Activated CD4-positive, alpha-beta T cell treated with anti-CD3 and anti-CD28 coated beads, Interleukin-2, amount 50 U/mL, for 48 hours (primary cell): ENCODE measurements around the gene HENMT1.
A peak's percentile ranks its signal among the peaks of the same experiment; 100 is the strongest.
"Not testable (repeated sequence)": the region's sequence is repeated elsewhere in the genome, so short reads cannot be mapped to it uniquely, and the experiment has no call there.

Experiments used
- DNase-seq, 2 experiments: peaks; one replicate each; pipeline ENCODE4 v3.0.0-alpha.2; 2020

HENMT1 gene

DNA sequence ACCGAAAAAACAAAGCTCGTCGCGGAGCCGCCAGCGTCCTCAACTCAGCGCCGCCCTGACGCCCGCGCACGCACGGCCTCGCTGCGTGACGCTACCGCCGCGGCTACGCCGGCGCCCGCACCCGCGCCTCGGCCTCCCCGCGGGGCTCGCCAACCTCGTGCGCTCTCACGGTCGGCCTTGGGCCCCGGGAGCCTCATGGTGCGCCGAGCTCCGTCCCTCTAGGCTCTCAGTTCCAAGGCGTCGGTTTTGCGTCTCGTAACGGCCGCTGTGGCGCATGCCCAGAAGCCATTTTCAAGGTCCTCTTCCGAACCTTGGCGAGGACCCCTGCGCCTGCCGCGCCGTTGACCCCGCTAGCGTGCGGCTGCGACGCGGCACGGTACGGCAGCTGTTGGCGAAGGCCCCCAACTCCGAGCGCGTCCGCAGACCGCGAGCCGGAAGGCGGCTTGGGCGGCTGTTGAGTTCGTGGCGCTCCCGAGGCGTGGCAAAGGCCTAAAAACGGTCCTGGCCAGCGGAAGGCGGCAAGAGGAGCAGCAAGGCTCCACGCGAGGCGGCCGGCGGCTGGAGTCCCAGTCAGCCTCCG lies at the start of gene HENMT1:
HENMT1 (minus strand) TSS at position 64 of the 580 bp plus-strand sequence. CDS start 1,209 bp downstream, outside the sequence.
- DNase-seq: peak; percentile 77 to 82

DNA sequence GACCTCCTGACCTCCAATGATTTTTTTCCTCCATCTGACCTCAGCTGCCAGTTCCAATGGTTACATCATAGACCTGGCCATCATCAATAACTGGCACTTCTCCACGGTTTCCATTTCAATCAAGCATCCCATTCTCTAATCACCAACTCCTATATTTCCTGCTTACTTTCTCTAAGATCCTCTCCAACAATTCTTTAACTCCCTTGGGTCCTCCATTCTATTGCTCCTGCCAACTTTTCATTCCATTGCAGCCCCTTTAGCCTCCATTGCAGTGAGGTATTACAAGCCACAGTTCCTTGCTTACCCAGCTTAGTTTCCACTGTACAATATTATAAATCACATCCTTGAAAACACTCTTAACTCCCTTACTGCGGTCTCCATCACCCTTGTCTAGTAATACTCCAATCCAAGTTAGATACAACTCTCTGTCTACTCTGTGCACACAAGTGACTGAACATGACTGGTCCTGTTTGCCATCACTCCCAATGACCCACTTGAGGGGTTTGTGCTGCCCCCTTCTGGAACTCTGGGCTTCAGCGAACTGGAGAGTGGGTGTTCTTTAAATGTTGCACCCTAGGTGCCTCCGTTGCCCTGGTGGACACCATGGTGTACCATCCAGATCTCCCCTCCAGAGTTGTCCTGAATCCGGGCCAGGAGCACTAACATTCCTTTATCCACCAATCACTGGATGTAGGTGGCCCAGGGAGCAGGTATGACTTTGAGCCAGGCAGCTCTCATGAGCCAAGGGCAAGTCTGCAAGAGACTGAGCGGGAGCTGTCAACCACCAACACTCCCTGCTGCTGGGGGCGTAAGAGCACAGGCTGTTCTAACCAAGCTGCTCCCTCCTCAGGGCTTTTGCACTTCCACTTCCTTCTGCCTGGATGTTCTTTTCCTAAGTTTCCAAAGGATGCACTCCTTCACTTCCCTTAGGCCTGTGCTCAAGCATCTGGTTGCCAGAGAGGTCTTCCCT lies 48.1 kb upstream of the HENMT1 start:
- DNase-seq: peak; percentile 67 to 77

DNA sequence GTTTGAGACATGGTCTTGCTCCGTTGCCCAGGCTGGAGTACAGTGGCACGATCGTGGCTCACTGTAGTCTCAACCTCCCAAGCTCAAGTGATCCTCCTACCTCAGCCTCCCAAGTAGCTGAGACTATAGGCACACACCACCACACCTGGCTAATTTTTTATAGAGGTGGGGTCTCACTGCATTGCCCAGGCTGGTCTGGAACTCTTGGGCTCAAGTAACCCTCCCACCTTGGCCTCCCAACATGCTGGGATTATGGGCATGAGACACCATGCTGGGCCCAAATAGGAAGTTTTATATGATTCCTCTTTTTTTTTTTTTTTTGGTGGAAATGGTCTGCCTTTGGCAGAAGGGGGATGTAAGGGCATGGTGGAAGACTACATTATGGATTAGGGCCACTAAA lies 45.8 kb upstream of the HENMT1 start:
- DNase-seq: no peak

DNA sequence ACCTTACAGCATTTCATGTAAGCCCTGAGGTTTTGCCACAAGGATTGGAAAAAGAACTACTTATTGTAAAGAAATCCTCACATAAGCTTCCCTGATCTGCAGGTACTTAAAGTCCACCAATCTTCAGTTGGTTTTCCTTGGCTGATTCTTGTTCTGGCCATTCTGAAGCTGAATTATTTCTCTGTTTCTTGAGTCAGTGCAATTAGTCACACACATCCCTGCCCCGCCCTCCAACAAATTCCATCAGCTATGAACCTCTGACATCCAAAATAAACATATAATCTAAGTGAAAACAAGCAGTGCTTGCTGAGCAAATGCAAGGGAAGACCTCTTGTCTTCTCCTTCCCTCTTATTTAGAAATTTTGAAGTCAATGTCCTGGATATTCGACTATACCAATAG lies 43.6 kb upstream of the HENMT1 start:
- DNase-seq: no peak

DNA sequence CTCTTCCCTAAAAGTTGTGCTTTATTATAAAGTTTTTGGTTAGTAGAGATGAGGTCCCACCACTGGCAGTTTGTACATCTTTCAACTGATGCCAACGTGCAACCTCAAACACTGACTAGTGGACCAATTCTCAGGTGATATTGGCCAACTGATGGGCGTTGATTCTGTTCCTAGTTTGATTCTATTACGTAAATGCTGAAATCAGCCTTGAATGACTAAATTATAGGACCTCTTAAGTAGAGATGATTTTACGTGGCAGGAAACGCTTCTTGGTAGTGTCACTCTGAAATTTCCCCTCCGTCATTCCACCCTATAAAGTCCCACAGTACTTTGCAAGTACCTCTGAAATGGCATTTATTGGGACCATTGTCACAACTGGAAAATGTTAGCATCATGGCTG lies 43.0 kb upstream of the HENMT1 start:
- peak in 1 of 2 experiments; percentile 37 for DNase-seq

DNA sequence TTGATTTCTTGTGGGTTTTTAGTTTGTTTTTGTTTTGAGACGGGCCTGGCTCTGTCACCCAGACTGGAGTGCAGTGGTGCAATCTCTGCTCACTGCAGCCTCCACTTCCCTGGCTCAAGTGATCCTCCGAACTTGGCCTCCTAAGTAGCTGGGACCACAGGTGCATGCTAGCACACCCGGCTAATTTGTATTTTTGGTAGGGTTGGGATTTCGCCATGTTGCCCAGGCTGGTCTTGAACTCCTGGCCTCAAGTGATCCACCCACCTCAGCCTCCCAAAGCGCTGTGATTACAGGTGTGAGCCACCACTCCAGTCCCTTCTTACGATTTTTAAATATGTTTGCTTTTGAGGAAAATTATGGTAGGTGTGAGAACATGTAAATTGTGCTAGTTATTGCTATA lies 41.2 kb upstream of the HENMT1 start:
- not testable (repeated sequence) for DNase-seq

DNA sequence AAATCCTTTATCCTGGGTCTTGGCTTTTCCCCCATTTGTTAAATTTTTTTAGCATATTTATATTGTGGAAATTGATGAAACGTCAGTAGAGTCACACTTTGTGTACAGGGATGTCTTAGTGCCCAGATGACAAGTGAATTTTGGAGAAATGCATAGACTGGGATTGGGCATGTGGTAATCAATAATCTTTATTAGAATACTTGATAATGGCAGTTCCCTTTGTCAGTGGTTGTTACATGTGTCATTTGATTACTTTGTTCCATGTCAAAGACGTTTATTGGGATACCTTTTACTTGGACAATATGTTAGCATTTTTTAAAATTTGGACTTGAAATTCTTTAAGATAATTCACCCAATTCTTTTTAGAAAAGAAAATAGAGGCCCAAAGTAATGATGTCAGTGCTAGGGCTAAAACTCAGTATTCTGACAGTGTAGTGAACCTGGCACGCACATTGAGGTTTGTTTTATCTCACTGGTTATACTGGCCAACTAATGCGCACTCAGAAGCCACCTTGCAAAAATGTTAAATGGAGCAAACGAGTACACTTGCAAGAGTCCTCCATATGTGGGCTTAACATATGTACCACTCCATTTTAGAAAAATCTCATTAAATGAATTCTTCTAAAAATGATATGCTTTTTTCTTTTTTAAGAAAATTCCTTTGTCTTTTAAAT lies 40.4 kb upstream of the HENMT1 start:
- no peak for DNase-seq

DNA sequence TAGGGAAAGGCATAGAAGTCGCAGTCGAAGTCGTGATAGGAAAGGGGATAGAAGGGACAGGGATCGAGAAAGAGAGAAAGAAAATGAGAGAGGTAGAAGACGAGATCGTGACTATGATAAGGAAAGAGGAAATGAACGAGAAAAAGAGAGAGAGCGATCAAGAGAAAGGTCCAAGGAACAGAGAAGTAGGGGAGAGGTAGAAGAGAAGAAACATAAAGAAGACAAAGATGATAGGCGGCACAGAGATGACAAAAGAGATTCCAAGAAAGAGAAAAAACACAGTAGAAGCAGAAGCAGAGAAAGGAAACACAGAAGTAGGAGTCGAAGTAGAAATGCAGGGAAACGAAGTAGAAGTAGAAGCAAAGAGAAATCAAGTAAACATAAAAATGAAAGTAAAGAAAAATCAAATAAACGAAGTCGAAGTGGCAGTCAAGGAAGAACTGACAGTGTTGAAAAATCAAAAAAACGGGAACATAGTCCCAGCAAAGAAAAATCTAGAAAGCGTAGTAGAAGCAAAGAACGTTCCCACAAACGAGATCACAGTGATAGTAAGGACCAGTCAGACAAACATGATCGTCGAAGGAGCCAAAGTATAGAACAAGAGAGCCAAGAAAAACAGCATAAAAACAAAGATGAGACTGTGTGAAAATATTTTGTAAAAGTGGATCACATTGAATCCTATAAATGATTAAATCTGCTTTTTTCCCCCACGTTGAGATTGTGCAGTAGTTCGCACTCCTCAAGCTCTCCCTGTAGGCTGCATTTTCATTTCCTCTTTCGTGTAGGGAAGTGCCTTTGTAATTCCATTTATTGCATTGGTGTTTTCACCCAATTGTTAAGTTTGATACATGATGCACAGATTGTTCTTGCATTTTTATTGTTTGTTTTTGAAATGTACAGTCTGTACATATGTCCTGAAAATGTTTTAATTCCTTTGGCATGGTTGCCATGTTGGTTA lies 38.8 kb upstream of the HENMT1 start:
- no peak for DNase-seq

DNA sequence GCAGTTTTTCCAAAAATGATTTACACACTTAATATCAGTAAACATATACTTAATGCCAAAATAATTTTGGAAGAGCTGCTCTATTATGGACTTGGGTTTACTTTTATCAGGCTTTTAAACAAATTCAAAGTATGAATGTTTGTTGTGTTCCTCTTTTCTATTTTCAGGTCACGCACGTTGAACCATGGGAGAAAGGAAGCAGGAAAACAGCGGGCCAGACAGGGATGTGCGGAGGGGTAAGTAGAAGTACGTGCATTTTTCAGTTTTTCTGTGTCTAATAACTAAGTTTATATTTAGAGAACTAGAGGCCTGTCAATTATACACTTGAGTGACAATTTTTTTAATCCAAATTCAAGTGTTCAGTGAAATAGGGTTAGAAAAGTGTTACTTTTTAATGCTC lies 34.6 kb upstream of the HENMT1 start:
- DNase-seq: no peak

DNA sequence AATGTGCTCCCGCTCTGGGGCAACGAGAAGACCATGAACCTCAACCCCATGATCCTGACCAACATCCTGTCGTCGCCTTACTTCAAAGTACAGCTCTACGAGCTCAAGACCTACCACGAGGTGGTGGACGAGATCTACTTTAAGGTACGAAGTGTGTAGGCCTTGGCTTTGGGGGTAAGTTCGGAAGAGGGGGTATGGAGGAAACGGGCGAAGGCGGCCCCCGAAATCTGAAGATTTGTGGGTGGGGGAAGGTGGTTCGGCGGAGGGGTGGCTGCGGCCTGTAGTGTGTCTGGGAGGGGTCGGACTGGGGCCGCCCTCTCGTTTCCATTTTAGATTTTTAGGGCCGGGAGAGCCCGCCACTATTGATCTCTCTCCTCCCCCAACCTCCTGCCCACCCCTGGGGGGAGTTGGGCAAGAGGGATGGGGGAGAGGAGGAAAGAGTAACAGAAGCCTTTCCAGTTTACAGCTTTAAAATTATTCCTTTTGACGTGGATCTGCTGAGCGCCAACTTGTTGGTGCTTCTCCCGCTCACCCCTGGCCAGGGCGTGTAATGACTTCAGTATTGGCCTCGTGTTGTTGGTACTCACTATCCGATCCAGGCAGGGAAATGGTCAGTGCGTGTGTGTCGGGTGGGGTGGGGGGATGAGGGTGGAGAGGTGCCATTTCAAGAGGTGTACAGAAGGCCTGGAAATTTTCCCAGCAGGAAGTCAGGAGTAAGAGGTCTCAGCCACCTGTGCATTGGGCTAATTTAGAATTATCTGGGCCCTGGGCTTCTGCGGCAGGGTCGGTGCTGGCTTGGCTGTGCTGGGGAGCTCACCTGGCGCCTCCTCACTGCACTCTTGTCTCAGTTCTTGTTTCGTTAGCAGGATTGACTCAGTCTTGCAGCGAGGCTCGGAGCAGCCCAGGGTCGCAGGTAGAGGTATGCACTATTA lies 32.1 kb upstream of the HENMT1 start:
- DNase-seq: peak; percentile 55 to 68

DNA sequence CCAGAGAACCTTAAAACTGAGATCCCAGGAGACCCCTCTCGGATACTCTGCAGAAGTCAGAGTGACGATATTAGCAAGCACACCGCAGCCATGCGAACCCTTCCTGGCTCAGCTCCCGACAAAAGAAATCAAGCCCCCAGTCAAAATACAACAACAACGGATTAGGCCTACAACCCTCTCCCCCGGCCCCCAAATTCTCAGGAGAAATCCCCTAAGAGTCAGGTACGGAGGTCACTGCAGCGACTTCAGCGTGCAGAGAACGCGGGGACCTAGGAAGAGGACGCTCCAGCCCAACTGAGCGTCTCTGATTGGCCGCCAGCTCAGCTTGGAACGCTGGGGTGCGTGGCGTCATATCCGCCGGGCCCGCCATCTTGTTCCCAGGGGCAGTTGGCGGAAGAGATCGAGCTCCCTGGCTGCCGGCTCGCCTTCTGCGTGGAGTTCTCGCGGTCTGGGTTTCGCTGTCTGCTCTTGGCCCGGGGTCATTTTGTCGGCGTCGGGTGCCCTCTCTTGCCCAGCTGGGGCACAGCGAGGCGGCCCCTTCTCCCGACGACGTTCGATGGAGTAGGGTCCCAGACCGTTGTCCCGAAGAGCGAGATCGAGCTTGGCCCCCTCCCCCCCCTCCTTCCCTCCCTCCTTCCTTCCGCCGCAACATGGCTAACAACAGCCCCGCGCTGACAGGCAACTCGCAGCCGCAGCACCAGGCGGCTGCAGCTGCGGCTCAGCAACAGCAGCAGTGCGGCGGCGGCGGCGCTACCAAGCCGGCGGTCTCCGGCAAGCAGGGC lies 31.2 kb upstream of the HENMT1 start, which contains the start of gene PRPF38B:
PRPF38B (plus strand) TSS at position 369 of the 782 bp plus-strand sequence; CDS start at position 651, 282 bp downstream.
- peak; percentile 92 to 95 for DNase-seq

DNA sequence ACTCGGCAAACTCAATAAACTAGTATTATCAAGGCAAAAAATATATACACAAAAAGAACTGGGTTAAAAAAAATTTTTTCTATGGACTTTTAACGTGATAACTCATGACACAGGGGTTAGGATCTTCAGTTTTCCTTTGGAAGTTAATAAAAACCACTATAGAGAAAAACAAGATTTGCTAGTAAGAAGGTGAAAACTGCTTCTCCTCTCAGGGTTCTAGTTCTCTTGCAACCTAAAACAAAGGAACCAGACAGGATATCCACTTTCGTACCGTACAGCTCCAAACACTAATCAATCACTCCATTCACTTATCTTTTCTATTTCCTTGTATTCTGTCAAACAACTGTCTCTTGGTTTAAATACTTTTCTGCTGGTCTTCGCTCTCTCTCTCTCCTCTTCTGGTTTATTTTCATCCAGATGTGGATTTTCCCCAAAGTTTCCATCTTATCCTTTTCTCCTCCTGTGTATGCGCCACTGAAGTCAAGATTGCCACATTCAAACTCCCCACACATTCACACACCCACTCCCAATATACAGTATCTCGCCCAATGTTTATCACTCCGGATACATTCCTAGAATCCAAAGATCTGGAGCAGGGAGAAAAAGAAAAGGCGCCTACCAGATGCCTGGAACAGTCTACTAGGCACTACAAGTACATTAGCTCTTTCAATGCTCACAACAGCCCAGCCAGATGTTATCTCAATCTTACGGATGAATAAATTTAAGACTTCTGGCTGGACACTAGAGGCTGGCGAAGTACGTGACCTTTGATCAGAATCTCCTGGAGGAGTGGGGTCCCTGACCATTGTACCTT lies 30.4 kb upstream of the HENMT1 start:
- DNase-seq: no peak

DNA sequence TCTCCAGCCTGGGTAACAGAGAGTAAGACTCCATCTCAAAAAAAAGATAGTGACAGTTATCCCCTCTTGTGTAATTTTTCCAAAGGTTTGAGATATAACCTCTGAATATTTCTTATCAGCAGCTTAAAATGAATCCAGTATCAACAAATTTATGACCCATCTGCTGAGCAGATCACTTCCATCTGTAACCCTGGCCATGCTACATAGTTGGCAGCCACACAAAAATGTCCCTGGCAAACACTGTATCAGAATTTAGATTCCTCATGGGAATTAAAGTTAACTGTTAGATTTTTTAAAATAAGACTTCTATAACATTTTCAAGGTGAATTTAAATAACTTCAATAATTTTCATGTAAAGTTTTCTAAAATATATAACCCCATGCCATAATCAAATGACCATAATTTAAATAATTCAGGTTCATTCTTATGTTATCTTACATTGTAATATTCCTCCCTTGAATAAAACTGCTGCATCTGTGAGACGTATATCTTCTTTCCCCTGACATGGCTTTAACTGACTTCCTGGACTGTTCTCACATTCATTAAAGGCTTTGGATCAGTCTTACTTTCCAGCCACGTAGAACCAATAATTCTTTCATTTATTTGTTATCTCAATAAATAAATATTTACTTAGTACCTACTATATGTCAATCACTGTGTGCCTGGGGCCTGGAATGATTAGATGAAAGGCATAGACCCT lies 25.9 kb upstream of the HENMT1 start:
- no peak for DNase-seq

DNA sequence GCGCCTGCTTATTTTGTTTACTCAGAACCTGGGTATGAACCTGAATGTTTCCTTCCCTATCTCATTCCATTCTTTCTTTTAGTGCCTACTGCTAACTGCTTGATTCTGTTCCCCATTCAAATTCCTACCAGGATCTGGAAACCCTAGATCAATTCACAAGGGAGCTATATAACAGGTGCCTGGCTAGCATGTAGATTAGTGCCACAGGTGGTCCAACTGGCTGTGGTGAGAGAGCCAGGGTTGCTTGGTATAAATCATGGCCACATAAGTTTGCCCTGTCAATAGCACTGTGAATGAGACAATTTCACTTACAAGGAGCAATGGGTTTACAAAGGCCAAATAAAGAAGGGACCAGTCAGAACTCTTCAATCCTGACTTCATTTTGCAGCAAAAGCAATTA lies 24.6 kb upstream of the HENMT1 start:
- no peak for DNase-seq

DNA sequence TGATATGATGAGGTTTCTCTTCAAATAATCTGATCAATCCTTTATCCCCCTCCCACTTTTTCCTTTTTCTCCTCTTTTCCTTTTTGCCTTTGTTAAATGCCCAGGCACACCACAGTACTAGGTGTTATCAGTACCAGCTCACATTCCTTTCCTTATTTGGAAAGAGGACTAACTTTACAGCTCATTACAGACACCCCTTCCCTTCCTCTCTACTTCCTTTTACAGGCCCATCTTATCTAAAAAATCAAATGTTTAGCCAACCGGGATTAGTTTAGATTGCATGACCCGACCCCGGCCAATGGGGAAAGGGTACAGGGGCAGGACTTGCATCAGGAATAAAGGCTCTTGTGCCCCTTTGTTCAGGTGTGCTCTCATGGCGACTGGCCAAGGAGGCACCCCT lies 20.8 kb upstream of the HENMT1 start:
- DNase-seq: not testable (repeated sequence)

DNA sequence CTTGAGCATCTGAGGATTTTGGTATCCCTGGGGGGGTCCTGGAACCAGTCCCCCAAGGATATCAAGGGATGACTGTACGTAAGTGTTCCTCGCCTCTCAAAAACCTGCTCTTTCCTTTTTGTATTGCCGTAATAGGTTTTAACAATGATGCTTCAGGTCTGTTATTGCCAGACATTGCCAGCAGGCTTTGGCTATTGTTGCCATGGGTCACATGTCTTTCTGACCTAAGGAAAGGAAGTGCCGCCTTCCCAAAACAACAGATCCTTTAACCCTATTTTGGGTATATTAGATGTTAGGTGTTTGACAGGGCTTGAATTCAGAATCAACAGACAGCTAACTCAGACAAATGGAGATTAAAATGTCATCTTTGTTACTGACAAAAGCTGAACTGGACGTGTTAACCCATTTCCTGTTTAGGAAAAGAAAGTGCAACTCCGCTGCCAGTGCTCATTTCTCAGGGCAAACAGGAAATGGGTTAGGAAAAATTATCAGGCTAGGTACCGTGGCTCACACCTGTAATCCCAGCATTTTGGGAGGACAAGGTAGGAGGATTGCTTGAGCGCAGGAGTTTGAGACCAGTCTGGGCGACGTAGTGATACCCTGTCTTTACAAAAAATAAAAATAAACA lies 18.8 kb upstream of the HENMT1 start:
- DNase-seq: no peak

DNA sequence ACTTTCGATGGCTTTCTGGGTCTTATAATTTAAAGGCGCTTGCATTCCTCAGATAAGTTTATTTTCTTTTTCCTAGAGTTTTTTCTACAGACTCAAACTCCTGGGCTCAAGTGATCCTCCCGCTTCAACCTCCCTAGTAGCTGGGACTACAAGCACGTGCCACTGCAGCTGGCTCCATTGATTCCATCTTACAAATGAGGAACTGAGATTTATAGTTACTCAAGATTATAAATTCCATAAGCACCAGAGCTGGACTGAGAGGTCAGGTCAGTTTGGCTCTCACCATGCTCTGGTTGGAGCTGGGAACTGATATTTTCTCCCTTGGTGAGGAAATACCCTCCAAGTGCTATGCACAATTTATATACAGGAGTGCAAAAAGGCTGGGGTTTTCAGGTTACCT lies 17.8 kb upstream of the HENMT1 start:
- DNase-seq: no peak

DNA sequence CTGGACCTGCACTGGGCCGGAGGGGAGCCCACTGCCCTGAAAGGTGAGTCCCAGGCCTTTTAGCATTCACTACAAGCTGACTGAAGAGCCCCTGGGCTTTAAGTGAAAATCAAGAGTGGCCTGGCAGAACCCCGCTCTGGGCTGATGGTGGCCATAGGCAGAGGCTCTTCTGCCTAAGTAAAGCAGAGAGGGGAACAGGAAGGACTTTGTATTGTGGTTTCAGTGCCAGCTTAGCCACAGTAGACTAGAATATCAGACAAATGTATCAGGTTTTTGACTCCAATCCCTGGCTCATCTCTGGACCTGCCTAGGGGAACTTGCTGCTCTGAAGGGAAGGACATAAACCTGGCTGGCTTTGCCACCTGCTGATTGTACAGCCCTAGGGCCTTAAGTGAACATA lies 10.2 kb upstream of the HENMT1 start:
- DNase-seq: no peak
